GM19099 (cell line): Measurements from ENCODE around the gene DDX52.

Experiments used
- POLR2A ChIP-seq: IDR thresholded peaks from 3 replicates; pipeline ENCODE4 v1.6.1; 2011; ENCODE audit warnings: low read depth; ENCODE audit not compliant: insufficient read length; ENCODE audit errors: extremely low read depth

DDX52 gene

DNA sequence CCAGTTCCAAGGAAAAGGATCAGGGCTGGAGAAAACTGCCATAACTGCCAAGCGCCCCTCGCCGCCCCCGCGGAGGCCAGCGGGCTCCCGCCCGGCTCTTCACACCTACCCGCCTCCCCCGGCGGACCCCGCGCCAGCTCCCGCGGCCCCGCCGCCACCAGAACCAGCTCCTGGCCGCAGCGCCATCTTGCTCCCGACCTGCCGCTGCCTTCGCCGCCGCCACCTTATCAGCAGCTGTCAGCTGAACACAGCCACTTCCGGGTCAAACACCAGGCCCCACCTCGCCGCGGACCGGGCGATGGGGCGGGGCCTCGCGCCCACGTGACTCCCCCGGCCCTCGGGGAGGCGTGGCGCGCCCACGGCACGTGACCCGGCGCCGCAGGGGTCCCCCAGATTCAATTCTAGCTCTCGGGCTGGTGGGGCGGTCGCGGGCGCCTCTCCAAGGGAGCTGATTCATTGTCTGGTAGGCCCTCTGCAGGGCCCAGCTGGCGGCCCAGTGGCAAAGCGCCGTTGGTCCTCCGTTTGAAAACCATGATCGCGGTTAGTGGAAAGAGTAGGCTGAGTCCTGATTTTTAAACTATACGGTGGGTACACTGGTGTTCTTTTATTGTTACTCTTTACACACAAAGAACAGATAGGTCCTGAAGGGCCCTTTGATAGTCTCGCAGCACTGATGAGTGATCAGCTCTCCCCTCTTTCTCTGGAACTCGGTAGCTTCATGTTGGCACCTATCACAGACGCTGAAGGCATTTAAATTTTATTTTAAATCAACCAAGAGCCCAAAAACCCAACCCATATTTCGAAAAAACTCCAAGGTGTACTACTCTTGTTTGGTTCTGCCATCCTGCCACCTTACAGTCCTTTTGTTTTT lies 33.8 kb downstream of the DDX52 start, which contains the start of gene SYNRG:
TSS of gene SYNRG (minus strand) at position 249 of the 871 bp plus-strand sequence. CDS start at position 186, 63 bp downstream.
- peak; percentile 90 for TF ChIP-seq POLR2A

DNA sequence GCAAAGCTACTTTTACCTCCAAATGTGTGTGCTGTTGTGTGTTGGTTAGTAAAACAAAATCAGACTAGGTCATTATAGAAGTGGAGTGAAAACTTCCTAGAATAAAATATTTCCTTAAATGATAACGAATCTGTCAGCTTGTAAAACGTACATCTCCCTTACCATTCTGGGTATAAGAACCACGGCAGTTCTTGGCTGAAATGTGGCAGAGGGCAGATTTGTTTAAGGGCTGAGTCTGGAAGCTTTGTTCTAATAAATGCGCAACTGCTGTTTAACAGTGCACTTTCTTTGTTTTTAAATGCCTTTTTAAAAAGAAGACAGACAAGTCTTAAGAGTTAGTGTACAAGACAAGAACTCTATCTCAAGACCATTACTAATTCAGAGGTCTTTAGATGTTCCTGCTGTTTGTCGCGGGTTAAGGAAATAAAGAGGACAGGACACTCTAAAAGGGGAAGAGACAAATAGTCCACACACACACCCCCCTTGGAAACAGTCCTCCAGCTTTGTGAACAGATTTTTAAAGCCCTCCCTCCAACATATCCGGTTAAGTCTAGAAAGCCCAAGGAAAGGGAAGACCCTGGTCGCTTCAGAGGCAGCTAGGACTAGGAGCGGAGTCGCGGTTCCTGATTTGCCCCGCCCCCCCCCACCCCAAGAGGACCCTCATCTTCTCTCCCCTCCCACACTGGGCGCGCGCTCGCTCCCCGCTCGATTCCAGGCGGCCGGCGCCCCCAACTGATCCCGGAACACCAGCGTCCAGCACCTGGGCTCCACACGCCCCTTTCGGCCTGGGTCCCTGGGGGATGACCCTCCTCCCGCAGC lies 34.7 kb downstream of the DDX52 start:
- TF ChIP-seq POLR2A, result no peak

DNA sequence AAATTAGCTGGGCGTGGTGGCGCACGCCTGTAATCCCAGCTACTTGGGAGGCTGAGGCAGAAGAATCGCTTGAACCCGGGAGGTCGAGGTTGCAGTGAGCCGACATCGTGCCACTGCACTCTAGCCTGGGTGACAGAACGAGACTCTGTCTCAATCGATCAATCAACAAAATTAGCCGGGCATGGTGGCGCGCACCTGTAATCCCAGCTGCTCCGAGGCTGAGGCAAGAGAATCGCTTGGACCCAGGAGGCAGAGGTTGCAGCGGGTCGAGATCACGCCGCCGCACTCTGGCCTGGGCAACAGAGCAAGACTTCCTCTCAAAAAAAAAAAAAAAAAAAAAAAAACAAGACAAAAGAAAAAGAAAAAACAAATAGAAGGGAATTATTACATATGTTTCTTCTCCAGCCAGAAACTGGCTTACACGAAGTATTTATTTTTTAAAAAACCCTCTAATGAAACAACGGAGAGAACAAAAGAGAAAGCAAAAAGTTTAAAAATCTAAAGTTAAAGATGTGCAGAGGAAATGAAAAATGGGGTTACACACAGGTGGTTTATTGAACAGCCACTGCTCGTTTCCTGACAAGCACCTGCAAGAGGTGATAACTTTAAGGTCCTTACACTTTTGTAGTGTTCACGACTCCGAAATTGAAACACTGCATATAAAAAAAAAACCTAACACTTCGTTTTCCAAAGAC lies 35.5 kb downstream of the DDX52 start:
- TF ChIP-seq POLR2A, result no peak

DNA sequence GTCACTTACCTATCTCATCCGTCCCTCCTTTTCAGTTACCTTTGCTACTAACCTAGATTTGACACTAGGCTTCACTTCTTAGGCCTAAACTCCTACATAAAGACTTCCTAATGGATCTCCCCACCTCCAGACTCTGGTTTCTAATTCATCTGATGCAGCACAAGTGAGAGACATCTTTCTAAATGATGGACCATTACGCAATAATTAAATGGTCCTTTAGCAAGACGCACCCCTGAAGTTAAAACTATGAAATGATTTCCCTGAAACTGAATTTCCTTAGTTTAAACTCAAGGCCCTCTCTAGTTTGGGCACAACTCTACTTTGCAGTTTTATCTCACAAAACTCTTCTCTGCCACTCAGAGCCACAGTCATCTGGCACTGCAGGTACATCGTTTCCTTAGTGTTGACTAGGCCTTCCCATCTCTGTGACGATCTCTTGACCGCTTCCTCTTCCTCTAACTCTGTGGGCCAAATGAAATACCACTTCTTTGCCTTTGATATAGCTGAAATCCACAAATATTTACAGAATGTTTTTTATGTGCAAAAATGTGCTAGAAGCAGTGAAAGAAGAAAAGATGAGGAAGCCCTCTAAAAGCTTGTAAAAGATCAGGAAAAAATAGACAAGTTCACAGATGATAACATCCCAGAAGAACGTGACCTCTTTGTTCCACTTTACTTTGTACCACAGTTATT lies 37.3 kb downstream of the DDX52 start:
- no peak for TF ChIP-seq POLR2A

DNA sequence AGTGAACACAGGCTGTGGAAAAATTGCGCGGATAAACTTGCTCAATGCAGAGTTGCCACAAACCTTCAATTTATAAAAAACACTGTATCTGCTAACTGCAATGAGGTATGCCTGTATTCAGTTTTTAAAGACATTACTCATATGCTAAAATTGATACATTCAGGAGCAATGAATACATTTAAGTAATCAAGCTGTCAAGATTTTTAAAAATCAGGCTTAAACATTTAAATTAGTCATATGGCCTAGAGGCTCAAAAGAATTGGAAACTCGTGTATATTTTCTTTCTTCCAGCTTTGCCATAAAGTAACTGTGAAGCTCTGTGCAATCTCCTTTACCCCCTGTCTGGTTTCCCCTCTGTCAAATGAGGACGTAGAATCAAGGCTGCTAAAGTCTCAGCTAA lies 38.2 kb downstream of the DDX52 start:
- TF ChIP-seq POLR2A, result no peak

DNA sequence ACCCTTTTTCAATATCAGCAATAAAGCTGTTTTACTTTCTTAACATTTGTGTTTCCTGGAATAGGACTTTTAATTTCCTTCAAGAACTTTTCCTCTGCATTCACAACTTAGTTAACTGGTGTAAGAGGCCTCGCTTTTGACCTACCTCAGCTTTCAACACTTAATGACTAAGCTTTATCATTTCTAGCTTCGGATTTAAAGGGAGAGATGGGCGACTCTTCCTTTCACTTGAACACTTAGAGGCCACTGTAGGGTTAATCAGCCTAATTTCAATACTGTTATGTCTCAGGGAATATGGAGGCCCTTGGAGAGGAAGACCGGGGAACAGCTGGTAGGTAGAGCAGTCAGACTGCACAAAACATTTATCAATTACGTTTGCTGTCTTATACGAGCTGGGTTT lies 38.7 kb downstream of the DDX52 start:
- no peak for TF ChIP-seq POLR2A

DNA sequence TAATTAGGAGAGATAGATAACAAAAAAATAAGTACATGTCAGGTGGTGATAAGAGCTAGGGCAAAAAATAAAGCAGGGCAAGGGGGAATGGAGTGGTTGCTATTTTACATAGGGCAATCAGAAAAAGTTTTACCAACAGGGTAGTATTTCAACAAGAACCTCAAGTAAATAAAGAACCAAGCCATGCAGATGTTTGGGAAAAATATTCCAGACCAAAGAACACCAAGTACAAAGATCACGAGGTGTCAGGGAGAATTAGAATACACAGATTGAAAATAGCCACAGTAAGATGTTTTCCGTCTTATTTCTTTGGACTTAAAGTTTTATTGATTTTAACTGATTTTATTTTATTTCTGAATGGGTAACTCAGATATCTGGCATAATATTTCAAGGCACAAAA lies 45.1 kb downstream of the DDX52 start:
- TF ChIP-seq POLR2A, result no peak

DNA sequence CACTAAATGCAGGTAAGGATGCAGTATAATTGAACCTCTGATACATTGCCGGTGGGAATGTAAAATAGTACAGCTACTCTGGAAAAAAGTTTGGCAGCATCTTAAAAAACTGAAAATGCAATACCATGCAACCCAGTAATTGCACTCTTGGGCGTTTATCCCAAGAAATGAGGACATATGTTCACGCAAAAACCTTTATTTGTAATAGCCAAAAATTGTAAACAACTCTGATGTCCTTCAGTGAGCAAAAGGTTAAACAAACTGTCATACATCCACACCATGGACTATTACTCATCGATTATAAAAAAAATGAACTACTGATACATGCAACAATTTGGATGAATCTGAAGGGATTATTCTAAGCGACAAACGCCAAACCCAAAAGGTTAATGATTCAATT lies 51.0 kb downstream of the DDX52 start:
- no peak for TF ChIP-seq POLR2A

DNA sequence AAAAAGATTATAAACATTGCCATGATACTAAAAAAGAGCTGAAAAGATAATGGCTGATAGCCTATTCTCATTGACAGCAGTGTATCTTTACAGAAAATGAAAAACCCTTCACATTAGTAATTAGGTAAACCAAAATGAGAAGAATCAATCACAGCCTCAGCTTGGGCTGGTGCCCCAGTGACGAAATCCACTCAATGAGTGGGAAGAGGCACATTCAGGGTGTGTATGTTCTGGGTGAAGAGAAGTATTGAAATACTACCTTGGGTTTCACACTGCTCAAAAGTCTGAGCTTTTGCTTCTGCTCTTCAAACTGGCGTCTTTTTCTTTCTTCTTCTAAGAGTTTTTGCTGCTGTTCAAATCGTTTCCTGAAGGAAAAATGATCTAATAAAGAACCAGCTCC lies 58.2 kb downstream of the DDX52 start:
- TF ChIP-seq POLR2A, result no peak

DNA sequence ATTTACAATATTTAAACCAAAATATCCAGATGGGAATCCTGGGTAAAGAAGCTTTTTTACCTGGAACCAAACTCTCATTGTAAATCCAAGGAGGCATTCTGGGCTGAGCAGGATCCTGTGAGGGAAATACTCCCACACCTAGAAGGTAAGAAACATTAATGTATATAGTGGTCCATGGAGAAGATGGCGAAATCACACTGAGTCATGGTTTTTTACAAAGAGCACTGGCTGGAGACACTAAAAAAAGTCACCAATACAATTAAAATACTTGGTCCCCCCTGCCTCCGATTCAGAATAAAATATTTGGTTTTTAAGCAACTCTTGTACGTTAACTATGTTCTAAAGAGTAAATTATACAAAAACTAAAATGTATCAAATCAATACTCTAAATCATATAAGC lies 67.0 kb downstream of the DDX52 start:
- TF ChIP-seq POLR2A, result no peak

DNA sequence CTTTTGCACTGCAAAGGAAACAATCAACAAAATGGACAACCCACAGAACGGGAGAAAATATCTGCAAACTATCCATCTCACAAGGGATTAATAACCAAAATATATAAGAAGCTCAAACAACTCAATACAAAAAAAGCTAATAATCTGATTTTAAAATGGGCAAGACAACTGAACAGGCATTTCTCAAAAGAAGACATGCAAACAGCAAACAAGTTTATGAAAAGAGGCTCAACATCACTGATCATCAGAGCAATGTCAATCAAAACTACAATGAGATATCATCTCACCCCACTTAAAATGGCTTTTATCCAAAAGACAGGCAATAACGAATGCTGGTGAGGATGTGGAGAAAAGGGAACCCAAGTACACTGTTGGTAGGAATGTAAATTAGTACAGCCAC lies 68.8 kb downstream of the DDX52 start:
- no peak for TF ChIP-seq POLR2A

DNA sequence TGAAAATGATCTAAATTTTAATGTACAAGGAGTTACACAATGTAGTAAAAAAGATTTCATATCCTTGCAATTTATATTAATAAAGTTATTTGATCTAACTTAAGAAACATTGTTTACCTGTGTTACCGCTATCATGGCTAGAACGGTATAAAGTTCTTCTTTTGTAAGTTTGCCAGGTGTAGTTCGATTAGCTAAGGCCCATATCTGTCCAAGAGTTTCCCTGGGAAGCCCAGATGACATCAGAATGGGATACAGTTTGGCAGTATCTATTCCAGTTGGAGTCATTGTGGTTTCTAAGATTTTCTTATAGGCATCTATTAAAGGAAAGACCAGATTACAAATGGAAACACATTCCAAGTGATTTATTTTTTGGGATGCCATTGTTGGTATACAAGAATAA lies 71.6 kb downstream of the DDX52 start:
- no peak for TF ChIP-seq POLR2A

DNA sequence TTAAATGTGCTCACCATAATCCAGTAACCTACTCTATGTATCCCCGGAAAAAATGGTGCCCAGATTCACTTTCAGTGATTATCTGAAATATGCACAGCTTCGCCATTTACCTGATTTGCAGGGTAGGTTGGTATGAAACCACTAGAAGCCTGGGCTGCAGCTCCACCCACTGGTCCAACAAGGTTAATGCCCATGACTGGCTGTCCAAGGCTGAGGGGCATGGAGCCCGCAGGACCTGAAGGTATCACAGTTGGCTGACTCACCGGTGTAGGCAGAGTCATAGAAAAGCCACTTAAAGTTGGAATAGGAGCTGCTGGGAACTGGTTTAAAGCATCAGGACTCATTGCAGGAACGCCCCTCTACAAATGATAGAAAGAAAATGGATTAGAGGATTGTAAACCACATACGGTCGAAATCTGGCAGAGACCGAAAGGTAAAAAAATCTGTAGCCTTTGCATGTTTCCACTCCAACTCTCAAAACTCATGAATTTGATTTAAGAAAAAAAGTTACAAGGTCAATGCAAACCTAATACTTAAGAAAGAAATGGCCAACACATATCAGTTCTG lies 72.6 kb downstream of the DDX52 start:
- TF ChIP-seq POLR2A, result no peak

DNA sequence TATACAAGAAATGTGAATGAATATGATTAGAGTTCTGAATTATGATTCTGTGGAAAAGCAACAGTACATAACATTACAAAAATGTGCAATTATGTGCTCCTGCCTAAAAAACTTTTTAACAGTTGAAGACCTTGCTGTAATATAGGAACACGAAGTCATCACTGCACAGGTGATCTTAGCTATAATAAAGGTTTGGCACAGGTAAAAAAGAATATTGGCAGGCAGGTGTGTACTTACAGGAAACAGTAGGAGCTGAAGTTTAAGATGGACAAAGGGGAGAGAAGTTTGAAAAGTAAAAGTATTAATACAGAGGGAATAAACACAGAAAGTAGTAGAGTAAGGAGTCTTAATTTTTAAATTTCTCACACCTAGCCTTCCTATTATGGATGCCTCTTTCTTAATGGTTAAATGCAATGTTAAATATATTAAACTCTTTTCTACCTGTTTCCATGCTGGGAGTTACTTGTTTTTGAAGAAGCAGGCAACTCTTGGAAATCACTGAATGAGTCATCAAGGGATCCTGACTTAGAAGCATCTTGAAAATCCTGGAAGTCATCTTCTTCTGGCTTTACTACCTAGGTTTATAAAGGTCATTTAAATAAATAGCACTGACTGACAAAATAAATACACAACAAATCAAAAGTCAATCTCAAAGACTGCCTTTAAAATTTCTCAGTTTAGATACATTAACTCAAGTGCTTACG lies 74.7 kb downstream of the DDX52 start:
- no peak for TF ChIP-seq POLR2A
